NCI-H526 treated with DMSO at 0.1 percent for 48 hours (cell line): Measurements from ENCODE around the gene RPSA.
"Not testable (repeated sequence)": the region's sequence is repeated elsewhere in the genome, so short reads cannot be mapped to it uniquely, and the experiment has no call there.

ENCODE experiments used
- DNase-seq: peaks from one replicate; lab custom pipeline; 2025; lab: John Stamatoyannopoulos, UW

Gene RPSA

DNA sequence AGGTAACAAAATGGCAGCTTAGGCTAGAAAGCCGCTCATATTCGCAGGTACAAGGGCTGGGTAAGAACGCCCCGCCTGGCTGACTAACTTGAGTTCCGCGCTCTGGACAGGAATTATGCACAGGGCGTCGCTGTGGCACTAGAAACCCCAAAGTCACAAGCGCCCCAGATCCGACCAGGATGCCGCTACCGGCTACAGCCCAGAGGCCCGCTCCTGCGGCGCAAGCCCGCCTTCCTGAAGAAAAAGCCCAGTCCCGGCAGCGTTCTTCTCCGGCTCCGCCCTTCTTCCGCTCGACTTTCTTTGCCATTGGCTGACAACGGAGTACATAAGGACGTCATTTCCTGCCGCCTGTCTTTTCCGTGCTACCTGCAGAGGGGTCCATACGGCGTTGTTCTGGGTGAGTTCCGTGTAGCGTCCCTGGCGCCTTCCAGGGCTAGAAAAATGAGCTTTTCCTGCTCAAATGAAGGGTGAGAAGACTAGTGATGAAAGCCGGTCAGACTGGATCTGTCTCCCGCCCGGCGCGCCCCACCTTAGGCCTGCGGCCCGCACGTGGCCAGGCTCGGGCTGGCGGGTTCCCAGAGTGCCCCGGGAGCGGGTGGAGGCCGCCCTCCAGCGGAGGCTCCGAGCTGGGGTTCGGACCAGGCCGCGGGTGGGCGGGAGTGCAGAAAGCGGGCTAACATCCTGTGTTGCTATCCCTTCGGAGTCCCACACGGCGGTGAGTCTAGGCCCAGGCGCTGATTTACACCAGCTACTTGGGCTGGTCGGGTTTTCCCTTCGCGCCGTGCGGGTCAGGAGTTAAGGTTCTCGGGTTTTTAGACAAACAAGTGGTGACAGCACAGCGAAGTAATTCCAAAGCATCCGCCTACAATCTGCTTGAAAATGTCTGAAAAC lies at the start of gene RPSA:
RPSA (plus strand) TSS at position 353 of the 891 bp plus-strand sequence. CDS start 934 bp downstream, outside the sequence.
- peak; percentile 94 for DNase-seq

DNA sequence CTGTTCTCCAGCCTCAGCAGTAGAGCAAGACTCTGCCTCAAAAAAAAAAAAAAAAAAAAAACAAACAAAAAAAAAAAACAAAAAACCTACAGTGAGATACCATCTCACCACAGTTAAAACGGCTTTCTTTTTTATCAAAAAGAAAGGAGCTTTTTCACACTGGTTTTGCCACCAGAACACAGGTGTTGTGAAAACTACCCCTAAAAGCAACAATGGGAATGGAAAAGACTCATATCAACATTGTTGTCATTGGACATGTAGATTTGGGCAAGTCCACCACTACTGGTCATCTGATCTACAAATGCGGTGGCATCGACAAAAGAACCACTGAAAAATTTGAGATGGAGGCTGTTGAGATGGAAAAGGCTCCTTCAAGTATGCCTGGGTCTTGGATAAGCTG lies 48.2 kb upstream of the RPSA start:
- no peak for DNase-seq

DNA sequence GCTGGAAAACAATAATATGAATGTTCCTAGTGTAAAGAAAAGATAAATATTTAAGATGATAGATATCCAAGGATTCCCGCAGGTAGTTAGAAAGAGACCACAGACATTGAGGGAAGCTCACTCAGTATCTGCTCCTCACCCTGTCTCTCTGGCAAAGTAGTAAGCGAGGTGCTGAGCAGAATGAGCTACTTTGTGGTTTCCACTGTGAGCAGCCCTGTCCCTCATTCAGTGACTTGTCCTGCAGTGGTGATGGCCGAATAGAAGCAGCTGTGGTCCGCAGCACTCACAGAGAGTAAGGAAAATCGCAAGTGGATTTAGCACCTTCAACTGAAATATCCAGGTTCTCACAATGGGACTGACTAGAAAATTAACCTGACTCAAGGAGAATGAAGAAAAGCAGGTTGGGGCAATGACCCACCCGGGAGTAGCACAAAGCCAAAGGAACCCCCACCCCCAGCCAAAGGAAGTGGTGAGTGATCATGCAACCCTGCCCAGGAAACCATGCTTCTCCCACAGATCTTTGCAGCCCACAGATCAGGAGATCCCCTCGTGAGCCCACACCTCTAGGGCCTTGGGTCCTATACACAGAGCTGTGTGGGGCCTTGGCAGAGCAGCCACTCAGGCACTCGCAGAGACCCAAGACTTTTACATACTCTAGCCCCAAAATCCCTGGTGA lies 45.1 kb upstream of the RPSA start:
- DNase-seq: no peak

DNA sequence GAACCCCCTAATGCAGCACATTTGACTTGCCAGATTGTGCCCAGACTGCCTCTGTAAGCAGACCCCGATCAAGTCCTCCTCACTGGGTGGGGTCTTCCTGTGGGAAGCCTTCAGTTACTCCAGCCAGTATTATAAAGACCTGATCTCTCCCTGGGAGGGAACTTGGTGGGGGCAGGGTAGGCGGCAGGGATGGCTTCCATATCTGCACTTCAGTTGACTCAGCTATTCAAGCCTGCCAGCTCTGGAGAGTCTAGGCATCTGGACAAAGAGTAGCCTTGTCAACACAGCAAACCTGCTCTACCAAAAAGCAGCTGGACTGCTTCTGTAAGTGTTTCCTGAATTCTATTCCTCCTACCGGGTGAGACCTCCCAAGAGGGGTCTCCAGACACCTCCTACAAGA lies 44.3 kb upstream of the RPSA start:
- DNase-seq: no peak

DNA sequence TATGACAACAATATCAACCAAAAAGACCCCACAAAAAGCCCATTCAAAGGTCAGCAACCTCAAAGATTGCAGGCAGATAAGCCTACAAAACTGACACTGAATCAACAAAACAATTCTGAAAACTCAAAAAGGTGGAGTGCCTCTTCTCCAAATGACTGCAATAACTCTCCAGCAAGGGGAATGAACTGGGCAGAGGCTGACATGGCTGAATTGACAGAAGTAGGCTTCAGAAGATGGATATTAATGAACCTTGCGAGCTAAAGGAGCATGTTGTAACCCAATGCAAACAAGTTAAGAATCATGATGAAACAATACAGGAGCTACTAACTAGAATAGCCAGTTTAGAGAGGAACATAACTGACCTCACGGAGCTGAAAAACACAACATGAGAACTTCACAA lies 43.7 kb upstream of the RPSA start:
- DNase-seq: no peak

DNA sequence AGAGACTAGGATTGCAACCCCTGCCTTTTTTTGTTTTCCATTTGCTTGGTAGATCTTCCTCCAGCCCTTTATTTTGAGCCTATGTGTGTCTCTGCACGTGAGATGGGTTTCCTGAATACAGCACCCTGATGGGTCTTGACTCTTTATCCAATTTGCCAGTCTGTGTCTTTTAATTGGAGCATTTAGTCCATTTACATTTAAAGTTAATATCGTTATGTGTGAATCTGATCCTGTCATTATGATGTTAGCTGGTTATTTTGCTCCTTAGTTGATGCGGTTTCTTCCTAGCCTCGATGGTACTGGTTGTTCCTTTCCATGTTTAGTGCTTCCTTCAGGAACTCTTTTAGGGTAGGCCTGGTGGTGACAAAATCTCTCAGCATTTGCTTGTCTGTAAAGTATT lies 36.1 kb upstream of the RPSA start:
- DNase-seq: not testable (repeated sequence)

DNA sequence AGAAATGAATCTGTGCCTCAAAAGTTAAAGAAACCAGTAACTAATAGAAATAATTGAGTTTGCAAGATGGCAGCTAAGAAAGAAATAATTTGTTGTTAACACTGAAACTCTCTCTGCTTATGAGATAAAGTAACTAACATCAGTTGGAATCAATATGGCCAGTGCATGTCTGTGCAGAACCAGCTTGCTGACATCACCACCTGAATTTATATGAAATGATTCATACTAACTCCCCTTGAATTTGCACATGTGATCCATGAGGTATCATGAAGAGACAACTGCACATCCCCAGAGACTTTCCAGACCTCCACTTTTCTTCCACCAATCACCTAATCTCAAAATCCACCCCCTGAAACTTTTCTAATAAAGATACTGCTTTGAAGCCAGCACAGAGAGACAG lies 33.7 kb upstream of the RPSA start:
- DNase-seq: no peak

DNA sequence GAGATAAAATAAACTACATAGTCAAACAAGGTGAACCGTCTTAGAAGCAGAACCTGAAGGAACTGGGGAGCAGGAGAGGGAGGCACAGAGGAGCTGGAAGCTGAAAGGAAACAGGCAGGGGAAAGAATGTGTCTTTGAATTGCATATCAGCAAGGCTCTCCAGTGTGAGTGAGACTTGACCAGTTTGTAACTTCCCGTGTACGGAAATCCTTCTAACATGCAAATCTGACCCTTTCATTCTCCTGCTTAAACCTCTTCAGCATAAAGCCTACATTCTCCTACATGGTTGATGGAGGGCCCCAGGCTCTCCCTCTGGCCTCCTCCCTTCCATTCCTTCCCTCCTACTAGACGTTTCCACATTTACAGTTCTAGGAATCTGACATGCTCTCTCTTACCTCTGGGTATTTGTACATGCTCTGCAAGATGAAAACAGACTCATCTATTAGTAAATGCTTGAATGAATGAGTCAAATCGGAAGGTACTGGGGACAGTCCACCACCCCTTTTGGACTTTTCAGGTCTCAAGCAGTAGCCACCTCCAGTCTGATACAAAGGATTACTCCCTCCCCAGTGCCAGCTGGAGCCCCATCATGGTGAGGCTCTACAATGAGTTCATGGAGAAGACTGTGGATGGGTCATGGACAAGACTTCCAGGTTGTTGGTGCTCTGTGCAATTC lies 29.4 kb upstream of the RPSA start:
- DNase-seq: no peak

DNA sequence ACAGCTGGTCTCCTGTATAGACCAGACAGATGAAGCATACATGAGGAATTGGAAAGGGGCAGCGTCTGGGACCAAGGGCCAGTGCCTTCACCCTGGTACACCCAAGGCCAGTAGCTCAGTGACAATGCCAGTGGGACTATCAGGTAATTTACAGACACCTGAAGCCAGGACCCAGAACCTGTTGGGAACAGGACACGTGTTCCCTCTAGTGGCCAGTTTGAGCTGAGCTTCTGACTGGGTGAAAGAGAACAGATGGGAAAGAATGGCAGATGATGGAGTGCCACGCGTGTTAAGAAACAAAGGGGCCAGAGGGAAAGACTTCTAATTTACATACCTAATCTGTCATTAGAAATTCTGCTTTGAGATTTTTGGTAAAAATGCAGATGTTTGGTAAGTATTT lies 28.4 kb upstream of the RPSA start:
- no peak for DNase-seq

DNA sequence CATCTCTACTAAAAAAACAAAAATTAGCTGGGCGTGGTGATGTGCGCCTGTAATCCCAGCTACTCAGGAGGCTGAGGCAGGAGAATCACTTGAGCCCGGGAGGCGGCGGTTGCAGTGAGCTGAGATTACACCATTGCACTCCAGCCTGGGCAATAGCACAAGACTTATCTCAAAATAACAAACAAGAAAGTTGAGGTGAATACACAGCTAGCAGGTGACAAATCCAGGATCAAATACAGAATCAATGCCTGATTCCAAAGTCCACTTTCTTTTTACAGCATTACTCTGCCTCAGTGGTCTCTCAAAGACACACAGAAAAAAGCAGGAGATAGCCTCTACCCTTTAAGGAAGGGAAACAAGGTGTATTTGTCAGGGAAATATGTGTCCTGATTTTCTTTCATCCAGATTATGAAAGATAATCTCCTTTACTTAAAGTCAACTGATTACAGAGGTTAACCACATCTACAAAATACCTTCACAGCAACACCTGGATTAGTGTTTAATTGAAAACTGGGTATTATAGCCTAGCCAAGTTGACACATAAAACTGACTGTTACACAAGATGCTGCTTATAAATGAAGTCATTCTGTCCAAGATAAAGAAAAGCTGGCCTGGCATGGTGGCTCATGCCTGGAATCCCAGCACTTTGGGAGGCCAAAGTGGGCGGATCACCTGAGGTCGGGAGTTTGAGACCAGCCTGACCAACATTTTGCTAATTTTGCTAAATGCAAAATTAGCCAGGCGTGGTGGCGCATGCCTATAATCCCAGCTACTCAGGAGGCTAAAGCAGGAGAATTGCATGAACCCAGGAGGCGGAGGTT lies 27.4 kb upstream of the RPSA start:
- DNase-seq: no peak

DNA sequence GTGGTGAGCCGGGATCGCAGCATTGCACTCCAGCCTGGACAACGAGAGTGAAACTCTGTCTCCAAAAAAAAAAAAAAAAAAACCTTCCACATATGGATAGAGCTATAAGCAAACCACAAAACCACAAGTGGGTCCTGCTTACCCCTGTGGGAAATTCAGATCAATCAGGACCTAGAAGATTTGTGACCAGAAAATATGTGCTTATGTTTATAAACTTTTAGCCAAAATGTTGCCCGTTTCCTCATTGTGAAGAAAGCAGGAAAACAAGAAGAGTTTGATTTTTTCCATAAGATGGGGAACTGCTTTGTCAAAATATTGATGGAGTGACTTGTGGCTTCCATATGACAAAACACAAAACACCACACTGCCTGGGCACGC lies 26.8 kb upstream of the RPSA start:
- DNase-seq: no peak

DNA sequence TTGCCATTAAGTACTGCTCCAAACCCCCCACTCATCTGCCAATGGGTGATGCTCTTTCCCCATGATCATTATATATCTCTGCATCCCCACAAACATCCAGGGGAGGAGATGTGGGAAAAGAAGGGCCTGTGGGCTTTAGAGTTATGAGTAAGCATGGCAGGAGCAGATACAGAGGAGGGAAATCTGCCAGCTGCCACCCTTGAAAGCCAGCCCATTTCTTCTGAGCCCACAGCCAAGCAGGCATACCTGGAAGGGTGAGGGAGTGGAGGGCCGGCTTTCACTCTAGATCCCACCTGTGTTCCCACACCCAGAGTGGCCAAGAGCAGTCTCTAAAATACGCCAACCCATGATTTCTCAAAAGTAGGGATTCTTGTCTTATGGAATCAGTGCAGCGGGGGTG lies 25.1 kb upstream of the RPSA start:
- DNase-seq: no peak

DNA sequence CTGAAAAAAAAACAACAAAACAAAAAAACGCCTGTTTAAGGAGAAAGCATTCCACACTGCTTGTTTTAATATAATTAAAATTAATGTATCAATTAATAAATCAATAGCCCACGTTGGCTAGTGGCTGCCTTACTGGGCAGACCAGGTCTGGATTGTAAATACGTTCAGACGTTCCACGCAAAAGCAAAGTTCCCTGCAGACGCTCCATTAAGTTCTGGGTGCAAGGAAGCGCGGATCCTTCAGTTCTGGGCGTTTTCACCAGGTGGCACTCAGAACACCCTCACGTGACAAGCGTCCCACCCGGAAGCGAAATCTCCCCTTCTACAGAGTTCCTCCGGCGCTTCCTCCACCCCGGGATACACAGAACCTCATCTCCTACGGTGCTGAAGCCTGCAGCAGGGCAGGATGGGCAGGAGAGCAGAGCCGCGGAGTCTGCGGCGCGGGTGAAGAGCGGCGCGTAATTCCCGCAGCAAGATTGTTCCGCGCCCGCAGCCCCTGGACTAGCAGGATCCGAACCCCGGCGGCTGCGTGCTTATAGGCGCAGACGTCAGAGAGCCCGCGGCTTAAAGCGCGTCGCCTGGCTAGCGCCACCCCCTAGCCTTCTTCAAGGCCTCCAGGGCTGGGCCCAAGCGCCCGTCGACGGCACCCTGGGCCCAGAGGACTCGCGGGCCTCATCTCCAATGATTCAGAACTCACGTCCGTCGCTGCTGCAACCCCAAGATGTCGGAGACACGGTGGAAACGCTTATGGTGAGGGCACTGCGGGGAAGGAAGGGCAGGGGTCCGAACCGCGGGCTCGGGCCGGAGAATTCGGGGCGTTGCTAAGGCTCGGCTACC lies 23.3 kb upstream of the RPSA start, which contains the start of gene SLC25A38:
SLC25A38 (plus strand) TSS at position 326 of the 836 bp plus-strand sequence; CDS start at position 681, 355 bp downstream.
- no peak for DNase-seq

DNA sequence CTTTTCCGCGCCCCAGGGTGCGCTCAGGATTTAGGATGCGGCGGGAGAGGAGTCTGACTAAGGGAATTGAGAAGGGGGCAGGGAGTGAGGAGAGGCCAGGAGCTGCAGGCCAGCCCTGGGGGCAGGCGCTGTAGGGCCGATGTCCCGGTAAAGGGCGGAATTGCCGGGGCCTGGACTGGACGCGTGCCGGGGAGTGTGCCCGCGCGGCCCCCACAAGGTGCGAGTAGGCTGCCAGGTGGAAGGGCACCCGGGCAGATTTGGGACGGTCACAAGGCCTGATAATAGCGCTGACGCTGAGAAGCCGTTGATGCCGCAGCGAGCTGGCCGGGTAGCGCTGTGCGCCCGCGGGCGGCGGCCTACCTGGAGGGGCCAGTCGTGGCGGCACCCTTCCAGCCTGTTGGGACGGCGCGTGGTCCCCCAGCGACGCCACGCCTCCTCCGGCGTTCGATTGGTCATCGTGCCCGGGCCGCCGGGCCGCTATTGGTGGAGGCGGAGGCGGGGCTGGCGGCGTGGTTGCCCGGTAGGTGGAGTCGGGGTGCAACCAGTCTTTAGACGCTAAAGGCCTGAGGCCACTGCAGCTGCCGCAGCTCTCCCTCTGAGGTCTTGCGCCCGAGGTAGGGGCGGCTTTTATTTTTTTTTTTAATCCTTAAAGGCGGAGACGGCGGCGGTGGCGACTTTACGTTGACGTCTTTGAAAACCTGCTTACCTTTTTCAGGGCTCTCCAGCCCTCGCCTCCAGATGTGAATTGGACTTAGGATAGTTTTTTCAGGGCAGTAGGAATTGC lies 22.4 kb upstream of the RPSA start:
- no peak for DNase-seq

DNA sequence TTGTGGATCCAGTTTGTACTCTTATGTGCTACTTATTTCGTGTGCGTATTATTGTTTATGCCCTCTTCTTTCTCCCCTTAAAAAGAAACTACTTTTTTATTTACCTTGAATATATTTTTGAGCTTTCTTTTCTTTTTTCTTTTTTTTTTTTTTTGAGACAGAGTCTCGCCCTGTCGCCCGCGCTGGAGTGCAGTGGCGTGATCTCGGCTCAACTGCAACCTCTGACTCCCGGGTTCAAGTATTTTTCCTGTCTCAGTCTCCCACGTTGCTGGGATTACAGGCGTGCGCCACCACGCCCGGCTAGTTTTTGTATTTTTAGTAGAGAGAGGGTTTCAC lies 21.9 kb upstream of the RPSA start:
- no peak for DNase-seq

DNA sequence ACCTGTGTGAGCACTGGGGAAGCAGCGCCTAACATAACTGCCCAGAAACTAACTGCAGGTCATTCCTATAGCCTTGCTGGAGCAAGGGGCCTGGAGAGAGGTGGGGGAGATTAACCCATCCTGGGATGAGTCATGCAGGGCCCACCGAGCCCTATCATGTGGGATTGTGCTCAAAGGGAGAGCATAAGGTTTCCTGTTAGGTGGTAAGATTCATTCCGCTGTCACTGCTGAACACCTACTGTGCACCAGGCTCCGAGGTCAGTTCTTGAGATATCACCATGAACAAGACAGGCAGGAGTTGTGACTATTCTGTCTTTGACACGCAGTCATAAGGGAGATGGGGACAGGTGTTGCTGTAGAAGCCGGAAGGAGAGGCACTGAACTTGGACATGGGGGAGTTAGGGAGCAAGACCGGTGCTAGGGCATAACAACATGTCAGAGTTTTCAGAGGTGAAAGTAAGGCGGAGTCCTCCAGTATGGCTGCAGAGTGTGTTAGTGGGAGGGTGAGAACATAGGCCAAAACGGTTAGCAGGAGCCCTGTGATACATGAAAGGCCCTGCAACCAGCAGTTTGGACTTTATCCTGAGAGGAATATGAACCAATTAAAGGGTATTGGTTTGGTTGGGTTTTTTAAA lies 20.9 kb upstream of the RPSA start:
- no peak for DNase-seq

DNA sequence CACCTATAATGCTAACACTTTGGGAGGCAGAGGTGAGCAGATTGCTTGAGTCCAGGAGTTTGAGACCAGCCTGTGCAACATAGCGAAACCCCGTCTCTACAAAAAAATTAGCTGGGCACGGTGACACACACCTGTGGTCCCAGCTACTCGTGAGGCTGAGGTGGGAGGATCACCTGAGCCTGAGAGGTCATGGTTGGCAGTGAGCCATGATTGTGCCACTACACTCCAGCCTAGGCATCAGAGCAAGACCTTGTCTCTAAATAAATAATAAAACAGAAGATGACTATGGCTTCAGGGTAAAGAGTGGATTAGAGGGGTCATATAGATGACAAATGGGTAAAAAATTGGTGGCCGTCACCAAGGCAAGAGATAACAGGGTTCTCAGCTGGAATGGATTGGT lies 20.2 kb upstream of the RPSA start:
- no peak for DNase-seq

DNA sequence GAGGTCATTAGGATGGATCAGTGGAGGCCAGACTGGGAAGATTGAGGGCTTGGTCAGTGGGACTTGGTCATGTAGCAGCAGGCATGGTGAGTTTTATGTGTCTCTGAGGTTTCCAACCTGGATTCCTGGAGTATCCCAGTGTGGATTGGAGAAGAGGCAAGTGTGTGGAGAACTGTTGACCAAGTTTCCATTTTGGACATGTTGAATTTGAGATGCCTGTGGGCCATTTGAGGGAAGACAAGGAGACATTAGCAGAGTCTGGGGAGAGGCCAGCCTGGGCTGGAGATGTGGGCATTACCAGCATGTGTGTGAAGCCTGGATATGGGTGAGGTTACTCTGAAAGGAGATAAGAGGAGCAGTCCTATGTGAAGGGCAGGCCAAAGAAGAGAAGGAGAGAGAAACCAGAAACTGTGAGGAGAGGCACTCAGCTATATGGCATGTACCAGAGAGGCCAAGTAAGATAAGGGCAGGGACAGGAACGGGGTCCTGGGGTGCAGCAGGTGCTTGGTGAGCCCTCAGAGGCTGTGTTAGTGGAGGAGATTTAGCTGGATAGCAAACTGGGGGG lies 19.0 kb upstream of the RPSA start:
- no peak for DNase-seq

DNA sequence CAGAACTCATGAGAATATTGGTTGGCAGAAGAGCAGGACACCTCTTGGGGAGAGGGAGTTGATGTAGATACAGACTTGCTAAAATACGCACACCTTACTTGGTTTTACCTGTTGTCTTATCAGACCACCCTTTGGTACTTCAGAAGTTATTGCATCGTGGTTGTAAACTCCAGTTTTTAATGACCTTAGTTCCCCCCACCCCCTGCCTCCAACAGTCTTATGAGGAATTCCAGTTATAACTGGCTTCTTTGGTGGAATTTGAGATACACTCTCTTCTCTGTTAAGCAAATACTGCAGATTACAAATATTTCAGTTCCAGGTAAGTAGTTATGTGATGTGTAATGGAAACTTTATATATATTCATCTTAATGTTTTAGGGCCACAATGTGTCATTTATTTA lies 18.4 kb upstream of the RPSA start:
- no peak for DNase-seq
